GM23338 (cell line): Measurements from ENCODE around the gene ELAVL3. TPM values are rescaled to one million over a fixed set of nuclear protein-coding genes. Genes with fewer than 3 reads are reported as not detected.

Experiments used
- ATAC-seq: fragments of 200-7000 bp; cut with Tn5 transposase; 3 replicates; pipeline ENCODE4 v1.9.1; 2020
- DNase-seq: peaks from one replicate; pipeline ENCODE4 v3.0.0-alpha.2; 2015; ENCODE audit warnings: low spot score
- H2AFZ ChIP-seq: fragments of 200-600 bp; sonication (generic); 2 replicates; pipeline ENCODE4 v1.8.0; 2016; ENCODE audit warnings: antibody characterized with exemption, mild to moderate bottlenecking, moderate library complexity
- H3F3A ChIP-seq: fragments of 200-600 bp; sonication (generic); replicated peaks from 2 replicates; pipeline ENCODE4 v1.8.0; 2017; ENCODE audit warnings: antibody characterized with exemption, mixed run types, low read depth
- H3K27ac ChIP-seq: fragments of 200-600 bp; sonication (generic); 2 replicates; pipeline ENCODE4 v1.6.1; 2016; ENCODE audit warnings: low read depth
- H3K27me3 ChIP-seq: fragments of 200-600 bp; sonication (generic); 2 replicates; pipeline ENCODE4 v1.8.0; 2016; ENCODE audit warnings: mild to moderate bottlenecking, mixed run types, moderate library complexity; ENCODE audit not compliant: insufficient read depth
- H3K36me3 ChIP-seq: fragments of 200-600 bp; sonication (generic); 2 replicates; pipeline ENCODE4 v1.8.0; 2016; ENCODE audit warnings: mild to moderate bottlenecking; ENCODE audit not compliant: insufficient read depth
- H3K4me1 ChIP-seq: fragments of 200-600 bp; sonication (generic); 2 replicates; pipeline ENCODE4 v1.8.0; 2016; ENCODE audit warnings: mild to moderate bottlenecking, moderate library complexity; ENCODE audit not compliant: insufficient read depth
- H3K4me2 ChIP-seq: fragments of 200-600 bp; sonication (generic); 2 replicates; pipeline ENCODE4 v1.7.1; 2017; ENCODE audit warnings: mixed run types
- H3K4me3 ChIP-seq: fragments of 200-600 bp; sonication (generic); 2 replicates; pipeline ENCODE4 v1.6.1; 2016; ENCODE audit warnings: mixed run types
- H3K79me2 ChIP-seq: fragments of 200-600 bp; sonication (generic); replicated peaks from 2 replicates; pipeline ENCODE4 v1.8.0; 2017; ENCODE audit warnings: mild to moderate bottlenecking; ENCODE audit not compliant: insufficient read depth
- H3K9me2 ChIP-seq: fragments of 200-600 bp; sonication (generic); 2 replicates; pipeline ENCODE4 v1.8.0; 2017; ENCODE audit not compliant: insufficient read depth
- H4K20me1 ChIP-seq: fragments of 200-600 bp; sonication (generic); replicated peaks from 2 replicates; pipeline ENCODE4 v1.8.0; 2017; ENCODE audit warnings: mild to moderate bottlenecking; ENCODE audit not compliant: insufficient read depth
- H3K27ac Mint-ChIP-seq: 2 replicates; pipeline ENCODE4 v1.8.0; 2020; ENCODE audit warnings: inconsistent platforms, mild to moderate bottlenecking, moderate library complexity, mixed read lengths
- H3K27me3 Mint-ChIP-seq: 3 replicates; pipeline ENCODE4 v1.8.0; 2022; ENCODE audit warnings: low read depth, mild to moderate bottlenecking, moderate library complexity, mixed read lengths, inconsistent platforms; ENCODE audit not compliant: insufficient read depth, poor library complexity
- H3K36me3 Mint-ChIP-seq: 3 replicates; pipeline ENCODE4 v1.8.0; 2021; ENCODE audit warnings: low read depth, mild to moderate bottlenecking, inconsistent platforms, moderate library complexity, mixed read lengths
- H3K4me1 Mint-ChIP-seq: 3 replicates; pipeline ENCODE4 v1.8.0; 2020; ENCODE audit warnings: mild to moderate bottlenecking, inconsistent platforms, mixed read lengths
- H3K4me3 Mint-ChIP-seq: 3 replicates; pipeline ENCODE4 v1.8.0; 2021; ENCODE audit warnings: moderate library complexity, mild to moderate bottlenecking, inconsistent platforms, mixed read lengths
- H3K9me3 Mint-ChIP-seq: 3 replicates; pipeline ENCODE4 v1.8.0; 2020; ENCODE audit warnings: moderate library complexity, mild to moderate bottlenecking, inconsistent platforms, mixed read lengths
- CREB1 ChIP-seq: fragments of 250-450 bp; sonication (Bioruptor Pico); IDR thresholded peaks from 2 replicates; pipeline ENCODE4 v1.5.0; 2020; ENCODE audit warnings: low read depth, mild to moderate bottlenecking, moderate library complexity
- ETS1 ChIP-seq: IDR thresholded peaks from 2 replicates; pipeline ENCODE4 v1.6.1; 2016; ENCODE audit warnings: antibody characterized with exemption
- EZH2 ChIP-seq: fragments of 200-600 bp; sonication (generic); IDR thresholded peaks from one replicate; pipeline ENCODE4 v1.8.0; 2017; ENCODE audit warnings: antibody characterized with exemption, mild to moderate bottlenecking, low read depth; ENCODE audit not compliant: unreplicated experiment
- EZH2phosphoT487 ChIP-seq: fragments of 200-600 bp; sonication (generic); IDR thresholded peaks from one replicate; pipeline ENCODE4 v1.8.1; 2018; ENCODE audit warnings: antibody characterized with exemption; ENCODE audit not compliant: unreplicated experiment
- JUNB ChIP-seq: IDR thresholded peaks from one replicate; pipeline ENCODE4 v1.6.1; 2016; ENCODE audit warnings: antibody characterized with exemption; ENCODE audit not compliant: unreplicated experiment
- NANOG ChIP-seq: IDR thresholded peaks from 2 replicates; pipeline ENCODE4 v1.6.1; 2016; ENCODE audit warnings: antibody characterized with exemption, borderline replicate concordance
- POLR2AphosphoS5 ChIP-seq: IDR thresholded peaks from 2 replicates; pipeline ENCODE4 v1.6.1; 2016; ENCODE audit warnings: antibody characterized with exemption, low read depth
- REST ChIP-seq: IDR thresholded peaks from one replicate; pipeline ENCODE4 v1.6.1; 2018; ENCODE audit warnings: antibody characterized with exemption; ENCODE audit not compliant: unreplicated experiment
- STAT1 ChIP-seq: IDR thresholded peaks from one replicate; pipeline ENCODE4 v1.6.1; 2016; ENCODE audit warnings: antibody characterized with exemption; ENCODE audit not compliant: unreplicated experiment
- ZNF114 ChIP-seq: fragments of 250-450 bp; sonication (Bioruptor Pico); IDR thresholded peaks from 2 replicates; pipeline ENCODE4 v1.5.0; 2020; ENCODE audit warnings: mild to moderate bottlenecking, moderate library complexity
- ZNF331 ChIP-seq: fragments of 250-450 bp; sonication (Bioruptor Pico); IDR thresholded peaks from 2 replicates; pipeline ENCODE4 v1.5.0; 2020; ENCODE audit warnings: low read depth, mild to moderate bottlenecking, moderate library complexity
- ZNF462 ChIP-seq: fragments of 250-450 bp; sonication (Bioruptor Pico); IDR thresholded peaks from 2 replicates; pipeline ENCODE4 v1.5.0; 2020; ENCODE audit warnings: mild to moderate bottlenecking, moderate library complexity
- polyA plus RNA-seq: library from polyadenylated mRNA; unstranded; fragments of >200 nt; fragmentation: Nextera tagmentation; extraction: Ambion mirVana; gene quantifications from 2 replicates; pipeline ENCODE4 v1.2.1, GENCODE V29; 2016
- total RNA-seq: library from RNA; depleted of rRNA; stranded (reverse); fragments of >200 nt; shearing (Covaris generic); gene quantifications from 2 replicates; pipeline ENCODE4 v1.2.3, GENCODE V29; 2014
- TF ChIP-seq, protein P1 (sequence below), 2 experiments: fragments of 200-600 bp in 1 of 2; sonication (generic) in 1 of 2; conservative IDR thresholded peaks; 2 replicates each; pipeline versions ENCODE4 v1.5.1 to v1.6.1; 2016 to 2017; ENCODE audit warnings: antibody characterized with exemption in 2 of 2, low read depth in 2 of 2, mild to moderate bottlenecking in 2 of 2, moderate library complexity in 1 of 2

ELAVL3 gene
- total and polyA plus RNA-seq, 2 experiments from 2014 or later = 0.45 to 1.2 TPM

GRCh38 chr19:11414544-11414943, 66.3 kb downstream of the ELAVL3 start (continued):
- TF ChIP-seq ZNF114 (CRISPR knock-in tag) = no peak
- no peak for TF ChIP-seq EZH2

GRCh38 chr19:11410682-11411081, 70.2 kb downstream of the ELAVL3 start:
- Histone ChIP-seq H3K27ac (no peak overlapping the region), H3K9me2 (no peaks in the 10 kb centered on the region), H3F3A (0 out of 2 replicates have a peak, but pooled peaks cover 2% of the 10 kb centered on the region), H3K27me3 (no peaks in the 10 kb centered on the region), H3K4me1 (peaks cover 2% of the 10 kb centered on the region; the same call in 1 of the 2 replicates), H3K79me2 (no peaks in the 10 kb centered on the region), H2AFZ (no peak overlapping the region), H3K4me2 (no peak overlapping the region), H3K4me3 (no peak overlapping the region), H3K36me3 (no peaks in the 10 kb centered on the region; the same call in 1 of the 2 replicates), H4K20me1 (peaks cover 11% of the 10 kb centered on the region)
- TF ChIP-seq NANOG (no peak), ZNF114 (CRISPR knock-in tag) (no peak), ETS1 (no peak), CREB1 (CRISPR knock-in tag) (no peak), EZH2 (no peak), POLR2AphosphoS5 (no peak), ZNF331 (CRISPR knock-in tag) (no peak), EZH2phosphoT487 (no peak), JUNB (no peak), STAT1 (no peak), ZNF462 (CRISPR knock-in tag) (no peak), REST (no peak)
- TF ChIP-seq, protein P1, sequence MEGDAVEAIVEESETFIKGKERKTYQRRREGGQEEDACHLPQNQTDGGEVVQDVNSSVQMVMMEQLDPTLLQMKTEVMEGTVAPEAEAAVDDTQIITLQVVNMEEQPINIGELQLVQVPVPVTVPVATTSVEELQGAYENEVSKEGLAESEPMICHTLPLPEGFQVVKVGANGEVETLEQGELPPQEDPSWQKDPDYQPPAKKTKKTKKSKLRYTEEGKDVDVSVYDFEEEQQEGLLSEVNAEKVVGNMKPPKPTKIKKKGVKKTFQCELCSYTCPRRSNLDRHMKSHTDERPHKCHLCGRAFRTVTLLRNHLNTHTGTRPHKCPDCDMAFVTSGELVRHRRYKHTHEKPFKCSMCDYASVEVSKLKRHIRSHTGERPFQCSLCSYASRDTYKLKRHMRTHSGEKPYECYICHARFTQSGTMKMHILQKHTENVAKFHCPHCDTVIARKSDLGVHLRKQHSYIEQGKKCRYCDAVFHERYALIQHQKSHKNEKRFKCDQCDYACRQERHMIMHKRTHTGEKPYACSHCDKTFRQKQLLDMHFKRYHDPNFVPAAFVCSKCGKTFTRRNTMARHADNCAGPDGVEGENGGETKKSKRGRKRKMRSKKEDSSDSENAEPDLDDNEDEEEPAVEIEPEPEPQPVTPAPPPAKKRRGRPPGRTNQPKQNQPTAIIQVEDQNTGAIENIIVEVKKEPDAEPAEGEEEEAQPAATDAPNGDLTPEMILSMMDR (conservative IDR thresholded peaks at IDR 0.05; ENCODE audit: low read depth in 2 of 2) = no peak
- Mint-ChIP-seq H3K4me1 (no peaks in the 10 kb centered on the region; the same call in 2 of the 3 replicates), H3K9me3 (no peaks in the 10 kb centered on the region), H3K27ac (no peak overlapping the region), H3K36me3 (peaks cover 24% of the 10 kb centered on the region), H3K27me3 (peaks cover 2% of the 10 kb centered on the region), H3K4me3 (no peak overlapping the region)
- no peak for ATAC-seq
- no peak for DNase-seq
